HG03280 (cell line): Measurements from ENCODE around the gene HECW1.

Experiments
- ATAC-seq: cut with Tn5 transposase; IDR thresholded peaks from one replicate; pipeline ENCODE4 v1.9.1; 2021; ENCODE audit warnings: mild to moderate bottlenecking, moderate library complexity; ENCODE audit not compliant: unreplicated experiment

HECW1 gene

DNA sequence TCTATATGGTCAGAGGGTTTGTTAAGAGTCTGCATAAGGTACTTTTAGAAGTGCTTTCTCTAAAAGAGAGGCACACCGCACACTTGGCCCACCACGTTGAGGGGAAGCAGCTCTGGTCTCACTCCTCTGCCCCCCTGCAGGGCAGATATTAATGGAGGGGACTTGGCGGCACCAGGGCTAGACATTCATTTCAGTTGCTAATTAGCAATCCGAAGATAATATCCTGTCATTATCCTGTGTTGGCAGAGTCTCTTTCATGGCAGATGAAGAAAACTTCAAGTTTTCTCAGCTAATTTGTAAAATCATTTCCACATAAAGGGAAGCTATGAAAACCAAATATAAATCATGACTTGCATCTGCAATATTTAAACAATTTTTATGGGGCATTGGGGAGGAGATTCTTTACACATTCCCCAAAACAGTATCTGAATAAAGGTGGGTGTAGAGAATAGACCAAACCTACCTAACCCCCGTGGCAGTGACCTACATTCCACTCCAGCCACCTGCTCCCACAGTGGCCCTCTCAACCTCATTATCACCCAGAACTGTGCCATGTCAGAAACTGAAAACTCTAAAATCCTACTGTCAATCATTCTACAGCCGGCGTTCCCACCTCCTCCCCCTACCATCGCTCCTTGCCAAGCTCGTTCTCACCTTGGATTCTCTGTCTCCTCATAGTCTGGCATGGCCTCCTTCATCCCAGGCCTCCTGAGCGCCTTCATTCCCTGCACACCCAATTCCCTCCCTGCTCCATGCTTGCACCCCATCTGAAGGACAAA is 416.3 kb downstream of the HECW1 start:
- ATAC-seq: no peak

DNA sequence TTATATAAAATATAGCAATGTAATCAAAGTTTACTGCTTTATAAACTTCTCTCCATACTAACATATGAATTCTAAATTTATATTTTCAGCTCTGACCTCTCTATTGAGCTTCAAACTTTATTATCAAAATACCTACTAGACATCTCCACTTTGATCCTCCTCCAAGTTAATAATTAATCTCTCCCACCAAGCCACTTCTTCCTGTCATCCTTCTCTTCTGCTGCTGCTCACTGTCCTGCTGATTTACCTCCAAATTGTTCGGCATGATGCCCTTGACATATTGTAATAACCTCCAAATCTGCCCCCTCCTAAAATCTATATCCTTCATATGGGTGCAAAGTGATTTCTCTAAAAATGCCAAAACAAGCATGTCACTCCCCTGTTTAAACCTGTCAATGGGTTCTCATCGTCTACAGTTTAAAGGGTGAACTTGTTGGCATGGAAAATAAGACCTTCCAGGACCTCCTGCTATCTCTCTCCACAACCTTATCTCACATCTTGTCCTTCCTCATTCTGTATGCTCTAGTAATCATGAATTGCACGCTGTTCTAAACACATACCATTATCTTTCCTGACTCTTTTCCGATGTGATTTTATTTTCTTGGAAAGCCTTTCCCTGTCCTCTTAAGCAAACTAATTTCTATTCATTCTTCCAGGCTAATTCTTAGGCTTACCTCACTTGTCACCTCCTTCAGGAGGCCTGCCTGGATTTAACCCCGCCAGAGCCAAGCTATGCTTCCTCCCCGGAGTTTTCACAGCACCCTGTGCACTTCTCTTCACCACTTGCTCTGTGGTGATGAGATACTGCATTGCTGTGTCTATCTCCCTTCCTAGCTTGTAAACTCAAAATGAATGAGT is 418.3 kb downstream of the HECW1 start:
- no peak for ATAC-seq

DNA sequence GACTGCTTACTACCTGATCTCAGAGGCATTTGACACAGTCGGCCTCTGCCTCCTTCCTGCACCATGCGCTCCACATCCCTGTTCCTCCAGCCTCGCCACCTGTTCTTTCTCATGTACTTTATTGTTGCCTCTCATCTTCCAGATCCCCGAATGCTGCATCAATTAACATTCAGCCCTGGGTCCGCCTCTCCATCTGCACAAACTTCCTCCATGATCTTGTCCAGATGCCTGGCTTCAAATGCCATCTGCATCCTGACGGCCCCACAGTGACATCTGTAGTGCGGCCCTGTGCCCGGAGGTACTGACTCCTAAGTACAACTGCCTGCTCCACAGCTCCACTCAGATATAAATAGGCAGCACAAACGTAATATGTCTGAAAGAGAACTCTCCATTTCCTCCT is 419.3 kb downstream of the HECW1 start:
- ATAC-seq: no peak

DNA sequence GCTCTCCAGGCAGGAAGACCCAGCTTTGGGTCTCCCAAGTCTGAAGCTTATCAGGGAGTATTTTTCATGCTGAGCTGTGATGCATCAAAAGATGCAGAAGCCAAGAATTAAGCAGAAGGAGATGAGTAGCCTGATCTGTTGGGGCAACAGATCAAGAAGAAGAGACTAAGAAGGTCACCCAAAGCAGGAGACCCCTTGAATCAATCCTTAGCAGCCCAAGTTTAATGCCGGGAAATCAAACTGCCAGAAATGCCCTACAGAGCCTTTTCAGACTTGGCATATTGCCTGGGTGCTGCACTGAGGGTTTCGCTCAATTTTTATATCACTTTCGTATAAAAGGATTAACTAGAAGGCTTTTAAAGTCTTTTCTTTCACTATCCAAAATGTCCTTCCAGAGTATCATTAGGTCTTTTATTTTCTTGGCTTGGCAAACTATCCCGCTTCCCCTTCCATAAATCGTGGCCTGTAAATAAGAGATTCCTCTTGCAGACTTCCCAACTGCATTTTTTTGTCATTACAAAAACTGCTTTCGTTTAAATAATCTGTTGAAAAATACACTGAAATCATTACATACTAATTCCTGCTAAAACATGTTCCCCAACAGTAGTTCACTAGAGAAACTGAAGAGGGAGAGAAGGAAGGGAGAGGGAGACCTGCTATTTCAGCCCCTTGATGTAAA is 421.5 kb downstream of the HECW1 start:
- no peak for ATAC-seq

DNA sequence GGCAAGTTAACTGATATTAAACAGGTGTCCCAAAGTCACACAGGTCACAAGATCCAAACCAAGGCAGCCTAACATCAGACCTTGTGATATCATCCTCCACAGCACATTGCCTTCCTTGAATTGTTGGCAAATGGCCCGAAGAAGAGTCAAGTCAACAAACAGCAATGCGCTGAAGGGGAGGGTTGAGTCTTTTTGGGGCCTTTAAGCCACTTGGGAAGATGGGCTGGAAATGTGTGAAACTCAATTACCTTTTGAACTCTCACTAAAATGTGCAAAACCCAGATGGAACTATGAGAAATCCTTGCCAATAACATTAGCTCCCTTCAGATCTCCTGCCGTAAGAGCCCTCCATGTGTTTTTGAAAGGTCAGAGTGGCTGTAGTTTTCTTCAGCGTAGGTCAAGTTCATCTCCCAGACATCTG is 422.6 kb downstream of the HECW1 start:
- no peak for ATAC-seq

DNA sequence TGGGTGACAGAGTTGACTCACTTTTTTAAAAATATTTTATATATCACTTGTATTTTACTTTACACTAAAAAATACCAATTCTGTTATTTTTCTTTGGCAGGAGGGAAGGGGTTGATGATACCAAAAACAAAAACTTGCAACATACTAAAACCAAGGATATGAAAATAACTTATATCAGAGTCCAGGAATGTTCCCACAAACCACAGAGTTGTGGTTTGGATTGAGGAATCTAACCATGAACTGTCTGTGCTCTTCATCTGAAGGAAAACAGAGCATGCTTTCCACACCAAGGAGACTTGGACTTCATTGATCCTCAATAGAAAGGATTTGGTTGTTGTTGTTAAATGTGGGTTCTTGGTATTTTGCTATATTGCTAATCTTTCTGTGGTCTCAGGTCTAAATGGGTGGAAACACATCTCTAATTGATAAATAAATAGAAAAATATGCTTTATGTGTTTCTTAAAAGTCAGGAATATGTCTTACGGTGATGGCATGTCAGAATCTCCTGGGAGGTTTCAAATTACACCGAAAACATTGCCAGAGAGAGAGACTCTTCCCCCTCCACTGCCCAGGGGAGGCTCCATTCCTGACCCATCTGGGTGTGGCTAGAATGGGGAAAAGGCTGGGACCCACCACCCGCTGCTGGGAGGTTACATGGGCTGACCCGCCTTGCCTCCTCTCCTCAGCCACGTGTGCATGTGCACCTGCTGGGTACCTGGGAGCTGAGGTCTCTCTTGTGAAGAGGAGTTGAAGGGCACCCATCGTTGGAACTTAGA is 423.6 kb downstream of the HECW1 start:
- ATAC-seq: no peak

DNA sequence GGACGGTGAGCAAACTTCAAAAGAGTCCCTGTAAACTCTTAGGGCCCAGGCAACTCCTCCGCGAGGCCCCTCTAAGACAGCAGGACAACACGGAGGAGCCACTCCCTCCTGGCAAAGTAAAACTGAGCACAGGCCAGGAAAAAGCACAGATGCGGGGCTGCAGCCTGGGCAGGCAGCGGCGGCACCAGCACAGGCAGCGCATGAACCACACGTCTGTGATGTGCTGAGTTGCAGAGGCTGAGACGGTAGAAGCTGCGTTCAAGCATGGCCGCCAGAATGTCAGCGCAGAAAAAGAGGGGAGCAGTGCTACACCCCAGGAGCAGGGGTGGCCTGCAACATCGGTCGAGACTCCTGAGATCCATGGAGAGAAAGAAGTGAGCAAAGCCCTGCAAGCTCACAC is 424.3 kb downstream of the HECW1 start:
- no peak for ATAC-seq

DNA sequence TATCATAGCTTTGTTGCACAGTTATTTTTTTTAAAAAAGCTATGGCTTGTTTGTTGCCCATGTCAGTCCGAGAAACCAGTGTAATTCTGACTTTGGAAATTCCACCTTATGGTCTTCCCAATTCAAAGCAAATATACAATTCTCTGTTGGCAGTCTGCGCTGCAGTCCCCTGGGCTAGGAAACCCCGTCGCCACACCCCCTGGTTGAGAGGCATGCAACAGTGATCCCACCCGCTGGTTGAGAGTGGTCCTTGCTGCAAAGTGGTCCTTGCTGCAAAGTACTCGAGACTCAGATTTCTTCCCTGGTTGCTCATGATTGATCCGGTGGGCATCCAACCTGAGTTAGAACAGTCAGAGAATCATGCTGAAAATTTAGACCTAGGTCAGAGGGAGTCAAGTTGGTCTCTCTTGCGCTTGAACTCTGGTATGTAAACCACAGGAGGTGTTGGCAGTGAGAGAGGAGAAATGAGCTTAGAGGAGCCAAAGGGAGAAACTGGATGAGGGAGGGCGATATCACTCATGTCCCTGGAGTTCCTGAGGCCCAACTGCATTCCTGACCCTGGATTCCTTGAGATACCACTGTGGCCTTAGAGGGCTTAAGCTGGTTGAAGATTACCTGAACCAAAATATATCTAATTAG is 425.4 kb downstream of the HECW1 start:
- no peak for ATAC-seq

DNA sequence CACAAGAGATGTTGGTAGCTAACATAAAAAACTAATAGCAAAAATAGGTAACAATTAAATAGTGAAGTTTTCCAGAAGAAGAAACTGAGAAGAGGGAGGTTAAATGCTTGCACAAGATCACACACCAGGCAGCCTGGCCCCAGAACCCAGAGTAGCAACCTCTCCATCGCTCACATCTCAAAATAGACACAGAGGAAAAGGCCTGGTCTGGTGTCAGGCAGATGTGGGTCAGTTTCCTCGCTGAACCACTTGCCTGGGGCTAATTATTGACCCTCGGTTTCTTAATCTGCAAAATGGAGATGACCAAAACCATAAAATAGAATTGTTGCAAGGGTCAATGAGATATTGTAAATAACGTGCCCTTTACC is 425.9 kb downstream of the HECW1 start:
- ATAC-seq: no peak

DNA sequence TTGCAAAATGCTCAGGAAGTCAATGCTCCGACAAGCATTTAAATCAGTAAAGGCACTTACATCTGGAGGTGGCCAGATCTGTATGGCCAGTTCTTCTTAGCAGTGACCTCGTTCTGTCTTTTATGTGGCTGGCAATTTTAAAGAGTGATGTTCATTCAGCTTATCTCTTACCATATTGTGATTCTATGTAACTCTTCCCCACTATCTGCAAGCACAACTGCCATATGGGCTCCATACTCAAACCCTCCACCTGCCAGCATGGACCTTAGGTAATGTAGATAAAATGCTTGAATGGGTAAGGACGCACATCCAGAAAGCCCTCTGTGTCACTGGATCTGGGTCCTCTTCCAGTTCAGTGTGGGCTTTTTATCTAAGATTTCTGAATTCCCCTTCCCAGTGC is 428.0 kb downstream of the HECW1 start:
- no peak for ATAC-seq

DNA sequence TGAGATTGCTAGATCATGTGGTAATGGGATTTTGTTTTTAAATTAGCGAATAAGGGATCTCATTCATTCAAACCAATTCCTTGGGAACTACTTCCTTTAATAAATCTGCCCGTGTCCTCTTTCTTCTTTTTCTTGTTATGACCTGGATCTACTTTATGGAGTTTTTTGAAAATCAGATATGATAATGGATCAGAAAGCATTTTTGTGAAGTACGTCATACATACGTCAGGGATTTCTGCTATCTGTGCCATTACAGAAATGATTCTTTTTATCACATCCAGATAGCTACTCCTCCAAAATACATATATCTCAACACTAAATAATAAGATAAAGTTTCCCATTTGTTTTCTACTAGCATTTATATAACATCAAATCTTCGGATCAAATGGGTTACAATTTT is 430.3 kb downstream of the HECW1 start:
- ATAC-seq: no peak

DNA sequence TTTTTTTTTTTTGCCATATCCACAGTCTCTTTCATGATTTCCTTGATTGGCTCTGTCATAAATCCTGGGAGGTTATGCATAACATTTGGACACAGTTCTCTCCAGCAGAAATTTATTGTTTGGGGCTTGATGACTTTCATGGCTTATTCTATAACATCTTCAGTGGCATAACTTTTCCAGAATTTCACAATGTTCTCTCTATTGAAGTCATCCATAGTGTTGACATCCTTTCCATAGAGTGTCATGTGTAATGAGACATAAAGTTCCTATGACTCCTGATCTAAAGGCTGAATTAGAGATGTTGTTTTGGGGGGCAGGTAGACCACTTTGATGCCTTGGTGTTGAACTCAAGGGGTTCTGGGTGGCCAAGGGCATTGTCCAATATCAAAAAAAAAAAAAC is 433.8 kb downstream of the HECW1 start:
- no peak for ATAC-seq

DNA sequence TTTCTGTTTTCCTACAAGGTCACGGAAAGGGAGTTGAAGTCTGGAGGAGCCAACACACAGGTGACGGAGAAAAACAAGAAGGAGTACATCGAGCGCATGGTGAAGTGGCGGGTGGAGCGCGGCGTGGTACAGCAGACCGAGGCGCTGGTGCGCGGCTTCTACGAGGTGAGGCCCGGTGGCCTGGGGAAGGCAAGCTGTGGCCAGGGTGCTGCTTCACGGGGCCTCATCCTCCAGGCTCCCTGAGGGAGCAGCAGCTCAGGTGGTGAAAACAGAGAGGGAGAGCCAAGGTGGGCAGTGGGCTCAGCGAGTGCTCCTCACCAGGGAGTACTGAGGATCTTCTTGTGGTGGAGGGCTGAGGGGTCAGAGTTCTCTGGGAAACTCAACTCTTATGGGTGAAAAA is 438.0 kb downstream of the HECW1 start:
- ATAC-seq: no peak

DNA sequence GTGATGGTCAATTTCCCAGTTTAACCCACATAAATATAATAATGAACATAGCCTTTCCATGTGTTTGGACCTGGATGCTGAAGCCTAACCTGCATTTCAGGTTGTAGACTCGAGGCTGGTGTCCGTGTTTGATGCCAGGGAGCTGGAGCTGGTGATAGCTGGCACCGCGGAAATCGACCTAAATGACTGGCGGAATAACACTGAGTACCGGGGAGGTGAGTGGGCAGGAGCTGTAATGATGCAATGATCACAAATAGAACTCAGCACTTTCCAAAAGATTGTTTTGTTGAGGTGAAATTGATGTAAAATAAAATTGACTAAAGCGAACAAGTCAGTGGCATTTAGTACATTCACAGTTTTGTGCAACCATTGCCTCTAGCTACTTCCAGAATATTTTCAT is 439.7 kb downstream of the HECW1 start:
- ATAC-seq: no peak

DNA sequence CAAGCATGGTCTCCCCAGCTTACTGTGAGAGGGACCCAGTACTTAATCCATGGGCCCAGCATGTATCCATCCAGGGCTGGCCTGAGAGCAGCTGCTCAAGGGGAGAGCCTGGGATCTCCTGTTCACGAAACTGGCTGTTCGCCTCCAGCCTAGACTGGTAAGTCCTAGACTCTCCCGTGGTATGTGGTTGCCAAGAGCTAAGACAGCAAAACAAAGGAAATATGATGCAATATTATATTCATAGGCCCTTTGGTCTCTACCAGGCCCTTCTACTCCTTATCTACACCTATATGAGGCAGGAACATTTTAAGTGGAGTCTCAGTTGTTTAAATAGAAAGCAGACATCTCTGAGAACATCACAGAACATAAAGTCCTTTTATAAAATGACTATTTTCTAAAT is 441.6 kb downstream of the HECW1 start:
- ATAC-seq: no peak

DNA sequence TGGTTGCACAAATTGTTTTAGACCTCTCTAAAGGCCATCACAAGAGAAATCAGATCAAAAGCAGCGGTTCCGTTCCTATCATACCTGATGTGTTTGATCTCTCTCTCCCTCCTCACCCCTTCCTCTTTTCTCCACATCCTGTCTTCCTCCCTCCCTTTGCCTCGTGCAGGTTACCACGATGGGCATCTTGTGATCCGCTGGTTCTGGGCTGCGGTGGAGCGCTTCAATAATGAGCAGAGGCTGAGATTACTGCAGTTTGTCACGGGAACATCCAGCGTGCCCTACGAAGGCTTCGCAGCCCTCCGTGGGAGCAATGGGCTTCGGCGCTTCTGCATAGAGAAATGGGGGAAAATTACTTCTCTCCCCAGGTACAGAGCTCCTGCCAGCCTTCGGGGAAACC is 442.0 kb downstream of the HECW1 start:
- no peak for ATAC-seq

DNA sequence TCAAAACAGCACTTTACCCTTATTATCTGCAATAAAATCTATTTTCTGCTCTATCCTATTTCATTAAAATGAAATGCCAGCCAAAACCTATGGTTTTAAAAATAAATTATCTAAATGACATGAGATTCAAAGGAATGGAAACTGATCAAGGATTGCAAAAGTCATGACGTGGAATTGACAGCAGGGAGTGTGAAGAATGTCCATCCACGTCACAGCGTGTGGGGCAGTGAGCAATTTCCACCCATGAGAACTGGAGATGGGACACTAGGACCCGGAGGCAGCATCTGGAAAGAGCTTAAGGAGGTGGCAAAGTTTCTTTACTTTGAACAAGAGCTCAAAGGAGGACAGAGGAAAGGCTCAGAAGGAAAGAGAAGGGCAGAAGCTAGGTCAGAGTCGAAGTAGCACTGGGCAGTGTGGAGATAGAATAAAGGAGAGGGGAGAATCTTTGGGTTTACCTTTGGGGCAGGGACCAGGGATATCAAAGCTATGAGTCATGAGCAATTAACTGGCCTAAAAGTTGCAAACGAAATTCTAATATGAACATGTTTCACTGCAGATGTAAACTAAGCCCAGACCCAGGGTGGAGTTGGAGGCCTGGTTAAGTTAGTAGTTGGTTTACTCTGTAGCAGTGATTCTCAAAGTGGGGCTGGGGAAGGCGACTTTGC is 445.5 kb downstream of the HECW1 start:
- ATAC-seq: no peak

DNA sequence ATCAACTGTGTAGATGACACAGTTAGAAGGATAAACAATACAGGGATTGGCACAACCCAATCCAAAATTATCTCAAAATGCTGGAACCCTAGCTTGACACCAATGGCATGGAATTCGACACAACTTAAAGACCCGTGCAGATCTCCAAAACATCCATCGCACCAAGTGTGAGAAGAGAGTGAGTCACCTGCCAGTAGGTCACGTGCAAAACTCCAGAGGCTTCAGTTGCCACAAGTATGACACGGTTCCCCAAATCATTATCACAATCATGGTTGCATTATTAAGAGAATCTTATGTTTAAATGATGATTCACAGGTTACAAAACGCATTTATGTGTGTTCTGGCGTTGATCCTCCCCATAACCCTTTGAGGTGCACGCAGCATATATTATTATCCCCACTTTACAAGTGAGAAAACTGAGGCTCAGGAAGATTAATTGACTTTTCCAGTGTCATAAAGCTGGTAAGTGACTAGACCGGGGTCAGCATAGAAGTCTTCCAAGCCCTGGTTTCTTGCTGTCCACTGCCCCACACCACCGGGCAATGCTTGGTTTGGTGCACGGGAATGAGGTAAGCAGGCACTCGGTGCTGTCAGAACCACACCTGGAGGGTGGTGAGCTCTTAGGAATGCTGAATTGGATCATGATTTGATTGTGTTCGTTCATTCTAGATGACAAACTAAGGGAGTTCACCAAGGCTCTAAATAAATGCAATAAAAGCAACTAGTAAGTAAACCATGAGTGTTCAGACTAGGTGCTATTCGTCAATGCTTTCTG is 446.9 kb downstream of the HECW1 start:
- no peak for ATAC-seq

DNA sequence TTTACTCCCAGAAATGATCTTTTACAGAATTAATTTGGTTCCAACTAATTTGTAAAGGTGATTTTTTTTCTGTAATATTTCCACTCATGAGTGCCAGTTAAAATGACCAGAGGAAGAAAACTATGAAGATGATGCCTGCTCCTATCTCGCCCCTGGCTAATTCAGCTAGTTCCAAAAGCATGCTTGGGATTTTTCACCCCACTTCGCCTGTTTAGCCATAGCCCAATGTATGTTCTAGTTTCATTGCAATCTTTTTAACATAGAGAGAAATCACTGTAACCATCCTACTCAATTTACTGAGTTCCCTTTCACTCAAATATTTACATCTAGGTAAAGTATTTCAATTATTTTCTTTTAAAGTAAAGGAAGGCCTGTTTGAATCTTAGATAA is 447.5 kb downstream of the HECW1 start:
- ATAC-seq: no peak
